Colon (tissue), 2 donors: Measurements from ENCODE around the gene TSPAN1.
"Not testable (repeated sequence)": the region's sequence is repeated elsewhere in the genome, so short reads cannot be mapped to it uniquely, and the experiment has no call there.

Experiments
- FAIRE-seq: peaks from 2 replicates; lab custom pipeline; 2012; peaks lifted over from hg19 to GRCh38; lab: Jason Lieb, UNC
- donor health status: control.
- donor health status: control.

TSPAN1 gene

DNA sequence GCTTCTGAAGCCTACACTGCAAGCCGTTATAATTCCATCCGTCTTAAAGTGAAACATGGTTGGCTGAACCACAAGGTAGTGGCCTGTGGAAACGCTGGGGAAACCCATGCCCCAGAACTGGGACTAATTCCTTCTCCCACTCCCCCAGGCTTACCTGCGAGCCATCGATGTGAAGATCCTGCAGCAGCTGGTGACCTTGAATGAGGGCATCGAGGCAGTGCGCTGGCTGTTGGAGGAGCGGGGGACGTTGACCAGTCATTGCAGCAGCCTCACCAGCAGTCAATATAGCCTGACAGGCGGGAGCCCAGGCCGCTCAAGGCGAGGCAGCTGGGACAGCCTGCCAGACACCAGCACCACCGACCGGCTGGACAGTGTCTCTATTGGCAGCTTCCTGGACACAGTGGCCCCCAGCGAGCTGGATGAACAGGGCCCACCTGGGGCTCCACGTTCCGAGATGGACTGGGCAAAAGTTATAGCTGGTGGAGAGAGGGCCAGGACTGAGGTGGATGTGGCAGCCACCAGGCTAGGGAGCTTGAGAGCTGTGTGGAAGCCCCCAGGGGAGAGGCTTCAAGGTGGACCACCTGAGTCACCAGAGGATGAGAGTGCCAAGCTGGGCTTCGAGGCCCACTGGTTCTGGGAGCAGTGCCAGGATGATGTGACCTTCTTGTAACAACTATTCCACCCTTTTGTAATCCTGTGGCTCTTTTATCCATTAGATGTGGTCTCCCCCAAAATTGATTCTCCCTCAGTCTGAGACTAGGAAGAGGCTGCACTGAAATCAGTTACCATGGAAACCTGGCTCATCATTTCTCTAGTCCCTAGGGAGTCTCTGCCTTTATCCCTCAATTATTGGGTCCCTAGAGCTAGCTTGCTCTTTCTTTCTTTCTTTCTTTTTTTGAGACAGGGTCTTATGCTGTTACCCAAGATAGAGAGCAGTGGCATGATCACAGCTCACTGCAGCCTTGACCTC, 44.9 kb downstream of the TSPAN1 start:
- FAIRE-seq, result no peak

- no peak for FAIRE-seq
These were observed 45.9 kb downstream of the TSPAN1 start for GRCh38 chr1:46220808-46221207.

GRCh38 chr1:46221749-46222148, 46.9 kb downstream of the TSPAN1 start:
- FAIRE-seq, result no peak

- not testable (repeated sequence) for FAIRE-seq
These were observed 48.2 kb downstream of the TSPAN1 start for GRCh38 chr1:46223055-46223454.

- FAIRE-seq, result no peak
These were observed 48.6 kb downstream of the TSPAN1 start for GRCh38 chr1:46223472-46223943.

DNA sequence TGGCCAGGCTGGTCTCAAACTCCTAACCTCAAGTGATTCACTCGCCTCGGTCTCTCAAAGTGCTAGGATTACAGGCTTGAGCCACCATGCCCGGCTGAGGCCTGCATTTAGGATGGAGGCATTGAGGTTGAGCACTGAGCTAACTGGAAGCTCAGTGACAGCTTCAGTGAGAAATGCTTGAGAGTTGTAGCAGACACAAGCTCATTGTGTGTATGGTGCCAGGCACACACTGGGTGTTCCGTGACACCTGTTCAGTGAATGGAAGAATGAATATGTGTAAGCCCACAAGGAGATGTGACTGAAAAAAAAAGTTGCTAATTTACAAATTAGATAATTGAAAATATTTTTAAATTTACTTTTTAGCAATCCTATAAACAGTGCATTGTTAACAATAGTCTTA, 50.1 kb downstream of the TSPAN1 start:
- no peak for FAIRE-seq

DNA sequence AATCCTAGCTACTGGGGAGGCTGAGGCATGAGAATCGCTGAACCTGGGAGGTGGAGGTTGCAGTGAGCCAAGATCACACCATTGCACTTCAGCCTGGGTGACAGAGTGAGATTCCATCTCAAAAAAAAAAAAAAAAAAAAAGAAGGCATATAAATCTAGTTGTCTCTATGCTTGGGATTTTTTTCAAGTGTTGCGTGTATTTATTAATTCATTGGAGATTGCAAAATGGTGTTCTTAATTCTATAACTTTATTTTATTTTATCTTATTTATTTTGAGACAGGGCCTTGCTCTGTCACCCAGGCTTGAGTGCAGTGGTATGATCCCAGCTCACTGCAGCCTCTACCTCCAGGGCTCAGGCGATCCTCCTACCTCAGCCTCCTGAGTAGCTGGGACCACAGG, 56.3 kb downstream of the TSPAN1 start:
- FAIRE-seq, result not testable (repeated sequence)
